ENCODE data around the gene CLASP1. TPM values are rescaled to one million over a fixed set of nuclear protein-coding genes. Genes with fewer than 3 reads are reported as not detected.

Gene CLASP1
- total and polyA plus RNA-seq, 12 donors, result 10.1 to 90.6 (median 71.7) TPM

GRCh38 chr2:121532894-121533293 is 116.4 kb downstream of the CLASP1 start:
- no peak overlapping the region for H3K4me3 ChIP-seq

DNA sequence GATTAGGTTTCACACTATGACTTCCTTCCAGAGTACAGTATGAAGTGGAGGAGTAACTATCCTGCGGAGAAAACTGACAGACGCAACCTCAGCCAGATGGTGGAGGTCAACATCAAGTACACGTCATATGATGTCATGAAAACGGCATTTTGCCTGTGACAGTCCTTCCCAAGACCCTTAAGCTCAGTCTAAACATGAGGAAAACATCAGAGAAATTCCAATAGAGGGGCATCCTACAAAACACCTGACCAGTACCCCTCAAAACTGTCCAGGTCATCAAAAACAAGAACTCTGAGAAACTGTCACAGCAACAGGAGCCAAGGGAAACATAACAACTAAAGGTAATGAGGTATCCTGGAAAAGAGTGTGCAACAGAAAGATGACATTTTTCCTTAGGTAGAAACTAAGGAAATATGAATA is 116.9 kb downstream of the CLASP1 start:
- Histone ChIP-seq H3K4me3 (peak overlapping the region in 2 of 10 donors; percentile 69 to 80), H3K27ac (peak overlapping the region in 8 of 10 donors; percentile 95 to 99 (median 96)), H3K36me3 (peaks cover 0 to 5% (median 0%) of the 10 kb centered on the region in 9 donors), H3K4me1 (peaks cover 4 to 71% (median 51%) of the 10 kb centered on the region in 9 donors), H3K27me3 (no peaks in the 10 kb centered on the region), H3K9me3 (no peaks in the 10 kb centered on the region)
- no peak for TF ChIP-seq CTCF (IDR thresholded peaks at IDR 0.05)
- intact Hi-C loops (cut with DNase I), result loop anchor here in 9 of 10 donors (5.0 to 10.0 kb wide), 7 partner anchors 65 to 205 kb away; partner anchors contain the start of genes CLASP1 (in 2 of the 9) and NIFK (in 1 of the 9)
- 10 to 19% methylated on average over 4 of the region's 4 CpGs for WGBS, 2 donors
- DNase-seq (no peak), ATAC-seq (no peak)

More at GRCh38 chr2:121532894-121533293, 116.4 kb downstream of the CLASP1 start:
- no peaks in the 10 kb centered on the region for H3K9me3 ChIP-seq
- DNase-seq, result no peak
- 46 to 52% methylated on average over 6 of the region's 6 CpGs for WGBS, 2 donors
- intact Hi-C loops (cut with DNase I), result loop anchor here in 9 of 10 donors (5.0 to 10.0 kb wide), 7 partner anchors 64 to 204 kb away; partner anchors contain the start of genes CLASP1 (in 2 of the 9) and NIFK (in 1 of the 9)
- ATAC-seq, result no peak
- H3K36me3 ChIP-seq, result no peaks in the 10 kb centered on the region
- no peaks in the 10 kb centered on the region for H3K27me3 ChIP-seq
- H3K4me1 ChIP-seq, result peaks cover 4 to 67% (median 50%) of the 10 kb centered on the region in 9 donors
- no peak for TF ChIP-seq CTCF (IDR thresholded peaks at IDR 0.05)
- peak overlapping the region in 5 of 10 donors; percentile 8 to 99 (median 96) for H3K27ac ChIP-seq

DNA sequence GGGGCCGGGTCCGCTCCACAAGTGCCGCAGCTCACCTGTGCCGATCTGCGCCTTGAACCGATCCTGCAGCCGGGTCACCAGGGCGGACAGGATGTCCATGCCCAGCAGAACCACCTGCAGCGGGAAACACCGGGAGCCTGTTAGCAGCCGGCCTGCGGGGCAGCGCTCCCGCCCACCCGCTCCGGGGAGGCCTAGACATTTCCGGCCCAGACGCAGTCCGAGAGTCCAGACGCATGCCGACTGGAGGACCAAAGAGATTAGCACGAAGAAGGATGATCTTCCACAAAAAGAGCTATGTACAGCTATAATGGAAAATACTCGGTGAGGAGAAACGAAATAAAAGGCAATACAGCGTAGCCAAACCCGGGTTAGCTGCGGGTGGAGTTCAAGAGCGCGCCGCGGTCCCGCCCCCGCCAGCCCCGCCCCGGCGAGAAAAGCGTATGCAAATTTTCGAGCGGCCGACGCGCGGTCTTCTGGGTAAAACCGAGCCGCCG is 119.0 kb downstream of the CLASP1 start:
- no peaks in the 10 kb centered on the region for H3K27me3 ChIP-seq
- H3K4me3 ChIP-seq, result peak overlapping the region; percentile 61 to 84 (median 73)
- DNase-seq, result peak; percentile 82 to 83
- H3K4me1 ChIP-seq, result peaks cover 4 to 86% (median 61%) of the 10 kb centered on the region in 9 donors
- peaks cover 0 to 21% (median 0%) of the 10 kb centered on the region in 9 donors for H3K36me3 ChIP-seq
- intact Hi-C loops (cut with DNase I), result loop anchor here (1.0 to 10.0 kb wide), 11 partner anchors 67 to 207 kb away; partner anchors contain the start of genes CLASP1 (in 6 of the 10) and NIFK (in 2 of the 10)
- peak overlapping the region; percentile 95 to 99 (median 96) for H3K27ac ChIP-seq
- ATAC-seq, result peak; percentile 83 to 92 (median 86)
- TF ChIP-seq CTCF (IDR thresholded peaks at IDR 0.05), result no peak
- WGBS, 2 donors, result 1% methylated on average over 46 of the region's 46 CpGs
- H3K9me3 ChIP-seq, result no peaks in the 10 kb centered on the region

DNA sequence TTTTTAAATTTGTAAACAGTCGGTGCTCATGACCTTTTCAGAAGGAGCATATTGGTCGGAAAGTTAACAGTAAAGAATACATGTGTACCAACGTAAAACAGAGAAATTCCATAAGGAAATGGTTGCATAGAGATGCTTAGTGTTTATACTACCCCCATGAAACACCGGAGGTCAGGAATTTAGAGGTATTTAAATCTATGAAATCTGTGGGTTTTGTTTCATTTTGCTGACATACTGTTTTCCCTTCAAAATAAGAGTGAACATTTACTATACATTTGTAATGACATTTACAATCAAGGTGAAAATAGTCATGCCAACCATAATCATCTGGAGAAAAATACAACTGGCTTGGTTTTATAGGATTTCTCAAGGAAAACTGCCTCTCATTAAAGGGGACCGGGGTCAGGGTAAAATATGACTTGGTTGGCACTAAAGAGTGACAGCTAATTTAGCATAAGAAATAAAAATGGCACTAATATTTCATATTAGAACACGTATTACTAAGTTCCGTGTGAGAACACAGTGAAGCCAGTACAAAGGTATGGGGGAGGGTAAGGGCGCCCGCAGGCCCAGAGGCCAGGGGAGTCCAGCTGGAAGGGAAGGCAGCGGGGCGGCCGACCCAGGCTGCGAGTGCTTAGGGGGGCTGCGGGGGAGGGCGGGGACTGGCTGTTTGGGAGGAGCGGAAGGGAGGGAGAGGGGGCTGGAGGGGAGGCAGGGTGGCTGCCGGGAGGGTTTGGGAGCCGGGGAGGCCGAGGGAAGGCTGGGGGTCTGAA is 119.6 kb downstream of the CLASP1 start:
- intact Hi-C loops (cut with DNase I), result loop anchor here (1.0 to 10.0 kb wide), 15 partner anchors 37 to 208 kb away; partner anchors contain the start of genes CLASP1 (in 6 of the 10) and NIFK (in 2 of the 10)
- Histone ChIP-seq H3K4me1 (peaks cover 4 to 86% (median 65%) of the 10 kb centered on the region in 9 donors), H3K27me3 (no peaks in the 10 kb centered on the region), H3K36me3 (peaks cover 0 to 27% (median 0%) of the 10 kb centered on the region in 9 donors), H3K27ac (peak overlapping the region; percentile 95 to 99 (median 96)), H3K4me3 (peak overlapping the region; percentile 61 to 84 (median 73)), H3K9me3 (no peaks in the 10 kb centered on the region)
- peak; percentile 71 to 77 for DNase-seq
- 10 to 14% methylated on average over 15 to 19 of the region's 19 CpGs for WGBS, 2 donors
- TF ChIP-seq CTCF (IDR thresholded peaks at IDR 0.05), result no peak
- peak; percentile 55 to 80 (median 69) for ATAC-seq
